ENCODE results near the gene CPNE5. TPM values are rescaled to one million over a fixed set of nuclear protein-coding genes. Genes with fewer than 3 reads are reported as not detected.

CPNE5 gene
- polyA plus RNA-seq, 1 of the 3 experiments (the other 2 are of a cell fraction), result 0.30 TPM

DNA sequence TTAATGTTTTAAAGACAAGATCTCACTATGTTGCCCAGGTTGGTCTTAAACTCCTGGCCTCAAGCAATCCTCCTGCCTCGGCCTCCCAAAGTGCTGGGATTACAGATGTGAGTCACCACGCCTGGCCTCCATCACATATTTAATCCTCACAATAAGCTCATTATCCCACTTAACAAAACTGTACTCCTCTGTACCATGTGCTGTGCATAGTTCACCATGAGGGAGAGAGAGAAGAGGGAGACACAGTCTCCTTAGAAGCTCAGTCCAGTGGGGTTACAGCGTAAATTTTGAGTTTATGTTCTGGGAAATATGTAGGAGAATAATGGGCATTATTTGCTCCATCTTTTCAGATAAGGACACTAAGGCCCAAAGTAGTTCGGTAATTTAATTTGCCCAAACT is 7.9 kb upstream of the CPNE5 start (continued):
- TF ChIP-seq, protein P1, sequence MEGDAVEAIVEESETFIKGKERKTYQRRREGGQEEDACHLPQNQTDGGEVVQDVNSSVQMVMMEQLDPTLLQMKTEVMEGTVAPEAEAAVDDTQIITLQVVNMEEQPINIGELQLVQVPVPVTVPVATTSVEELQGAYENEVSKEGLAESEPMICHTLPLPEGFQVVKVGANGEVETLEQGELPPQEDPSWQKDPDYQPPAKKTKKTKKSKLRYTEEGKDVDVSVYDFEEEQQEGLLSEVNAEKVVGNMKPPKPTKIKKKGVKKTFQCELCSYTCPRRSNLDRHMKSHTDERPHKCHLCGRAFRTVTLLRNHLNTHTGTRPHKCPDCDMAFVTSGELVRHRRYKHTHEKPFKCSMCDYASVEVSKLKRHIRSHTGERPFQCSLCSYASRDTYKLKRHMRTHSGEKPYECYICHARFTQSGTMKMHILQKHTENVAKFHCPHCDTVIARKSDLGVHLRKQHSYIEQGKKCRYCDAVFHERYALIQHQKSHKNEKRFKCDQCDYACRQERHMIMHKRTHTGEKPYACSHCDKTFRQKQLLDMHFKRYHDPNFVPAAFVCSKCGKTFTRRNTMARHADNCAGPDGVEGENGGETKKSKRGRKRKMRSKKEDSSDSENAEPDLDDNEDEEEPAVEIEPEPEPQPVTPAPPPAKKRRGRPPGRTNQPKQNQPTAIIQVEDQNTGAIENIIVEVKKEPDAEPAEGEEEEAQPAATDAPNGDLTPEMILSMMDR (IDR thresholded peaks at IDR 0.05), result no peak
- TF ChIP-seq, protein P2, sequence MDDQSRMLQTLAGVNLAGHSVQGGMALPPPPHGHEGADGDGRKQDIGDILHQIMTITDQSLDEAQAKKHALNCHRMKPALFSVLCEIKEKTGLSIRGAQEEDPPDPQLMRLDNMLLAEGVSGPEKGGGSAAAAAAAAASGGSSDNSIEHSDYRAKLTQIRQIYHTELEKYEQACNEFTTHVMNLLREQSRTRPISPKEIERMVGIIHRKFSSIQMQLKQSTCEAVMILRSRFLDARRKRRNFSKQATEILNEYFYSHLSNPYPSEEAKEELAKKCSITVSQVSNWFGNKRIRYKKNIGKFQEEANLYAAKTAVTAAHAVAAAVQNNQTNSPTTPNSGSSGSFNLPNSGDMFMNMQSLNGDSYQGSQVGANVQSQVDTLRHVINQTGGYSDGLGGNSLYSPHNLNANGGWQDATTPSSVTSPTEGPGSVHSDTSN (IDR thresholded peaks at IDR 0.05), result no peak
- TF ChIP-seq SIN3A (IDR thresholded peaks at IDR 0.05; ENCODE audit: borderline replicate concordance, low read depth, low read length), result no peak

- no peaks in the 10 kb centered on the region for H3K36me3 ChIP-seq (replicated peaks in 1 of 2; ENCODE audit: control insufficient read depth in 1 of 2, insufficient read depth in 2 of 2, low read length in 1 of 2)
- no peaks in the 10 kb centered on the region for H3K9me2 ChIP-seq
- H3K27me3 ChIP-seq (ENCODE audit: insufficient read depth), result no peaks in the 10 kb centered on the region
- H3K9me3 ChIP-seq, result no peaks in the 10 kb centered on the region
- no peaks in the 10 kb centered on the region for H4K20me1 ChIP-seq (ENCODE audit: insufficient read depth)
- H3K79me2 ChIP-seq (ENCODE audit: insufficient read depth), result no peaks in the 10 kb centered on the region
- ChIA-PET CTCF (interaction anchor here (0.6 to 3.0 kb wide), 5 partner anchors 12 to 216 kb away, joined by 3 to 12 read pairs (median 4); no protein-coding TSS in a partner anchor), POLR2A (no interaction called here)
- no peak for DNase-seq
- H3K27ac ChIP-seq (ENCODE audit: low read depth in 2 of 2, low read length in 1 of 2), result no peak overlapping the region
- peaks cover 0 to 27% of the 10 kb centered on the region in 2 experiments; a peak in 1 of 4 replicates for H3K4me1 ChIP-seq (ENCODE audit: control insufficient read depth in 1 of 2, insufficient read depth in 2 of 2, low read depth in 1 of 2, low read length in 1 of 2)
- peaks cover 4% of the 10 kb centered on the region for H3F3A ChIP-seq (replicated peaks; ENCODE audit: insufficient read depth)
- WGBS (ENCODE audit: low lambda C conversion rate), result 90% methylated on average over 2 of the region's 4 CpGs
- H3K4me2 ChIP-seq, result no peak overlapping the region
- H3K4me3 ChIP-seq (ENCODE audit: low read depth in 2 of 2, low read length in 1 of 2), result no peak overlapping the region
- H3K9ac ChIP-seq, result no peak overlapping the region
- TF ChIP-seq FOXM1 (IDR thresholded peaks at IDR 0.05; ENCODE audit: low read depth), result no peak
- no peak for TF ChIP-seq RXRA (IDR thresholded peaks at IDR 0.05; ENCODE audit: borderline replicate concordance, low read depth)
- TF ChIP-seq, protein P2 (IDR thresholded peaks at IDR 0.05), result no peak
- TF ChIP-seq YY1 (IDR thresholded peaks at IDR 0.05; ENCODE audit: low read depth), result no peak
- TF ChIP-seq SMC3 (IDR thresholded peaks at IDR 0.05; ENCODE audit: low read depth, low read length), result no peak
- no peak for TF ChIP-seq EP300 (IDR thresholded peaks at IDR 0.05; ENCODE audit: borderline replicate concordance in 1 of 2, low read depth in 1 of 2, low read length in 1 of 2)
- no peak for TF ChIP-seq IRF3 (IDR thresholded peaks at IDR 0.05; ENCODE audit: low read depth, low read length)
- TF ChIP-seq TEAD4 (IDR thresholded peaks at IDR 0.05; ENCODE audit: borderline replicate concordance, insufficient read depth), result no peak
- TF ChIP-seq NFIC (IDR thresholded peaks at IDR 0.05; ENCODE audit: borderline replicate concordance), result no peak
- TF ChIP-seq, protein P3, sequence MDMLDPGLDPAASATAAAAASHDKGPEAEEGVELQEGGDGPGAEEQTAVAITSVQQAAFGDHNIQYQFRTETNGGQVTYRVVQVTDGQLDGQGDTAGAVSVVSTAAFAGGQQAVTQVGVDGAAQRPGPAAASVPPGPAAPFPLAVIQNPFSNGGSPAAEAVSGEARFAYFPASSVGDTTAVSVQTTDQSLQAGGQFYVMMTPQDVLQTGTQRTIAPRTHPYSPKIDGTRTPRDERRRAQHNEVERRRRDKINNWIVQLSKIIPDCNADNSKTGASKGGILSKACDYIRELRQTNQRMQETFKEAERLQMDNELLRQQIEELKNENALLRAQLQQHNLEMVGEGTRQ (IDR thresholded peaks at IDR 0.05; ENCODE audit: borderline replicate concordance, low read depth, low read length), result no peak
- TF ChIP-seq EZH2phosphoT487 (IDR thresholded peaks at IDR 0.05; ENCODE audit: borderline replicate concordance, low read depth), result no peak
- no peak for TF ChIP-seq ZBTB33 (IDR thresholded peaks at IDR 0.05; ENCODE audit: borderline replicate concordance, low read depth)
- no peak for TF ChIP-seq MXI1 (IDR thresholded peaks at IDR 0.05; ENCODE audit: low read depth, low read length)
- TF ChIP-seq FOSL2 (IDR thresholded peaks at IDR 0.05; ENCODE audit: borderline replicate concordance, low read depth), result no peak
- H2AFZ ChIP-seq (ENCODE audit: low read depth), result no peak overlapping the region
Observed at GRCh38 chr6:36845233-36845632, 6.0 kb upstream of the CPNE5 start.
